K562 (cell line): Measurements from ENCODE around the gene PPP1R14C. TPM values are rescaled to one million over a fixed set of nuclear protein-coding genes. Genes with fewer than 3 reads are reported as not detected.

Experiments used
- AFF1 ChIP-seq, 2 experiments: fragments of 450-650 bp; IDR thresholded peaks; 2 replicates each; pipeline ENCODE4 v1.6.1; 2018; ENCODE audit warnings: mild to moderate bottlenecking in 2 of 2, low read depth in 1 of 2; ENCODE audit not compliant: partially characterized antibody in 2 of 2
- ATF3 ChIP-seq, 2 experiments: fragments of 450-650 bp in 1 of 2; sonication (generic) in 1 of 2; formaldehyde crosslinking in 1 of 2; IDR thresholded peaks in 1 of 2; conservative IDR thresholded peaks in 1 of 2; 2 replicates each; pipeline versions ENCODE4 v1.6.1 to v1.8.1; 2016 to 2023; ENCODE audit warnings: mild to moderate bottlenecking in 2 of 2, moderate library complexity in 2 of 2, inconsistent platforms in 1 of 2, missing genetic modification reagents in 1 of 2
- ATF7 ChIP-seq: fragments of 450-650 bp; IDR thresholded peaks from 2 replicates; pipeline ENCODE4 v1.7.1; 2014; ENCODE audit warnings: mild to moderate bottlenecking, moderate library complexity
- DEAF1 ChIP-seq: fragments of 450-650 bp; formaldehyde crosslinking; IDR thresholded peaks from 2 replicates; pipeline ENCODE4 v1.4.0; 2020; ENCODE audit warnings: mild to moderate bottlenecking, moderate library complexity
- MEF2D ChIP-seq: conservative IDR thresholded peaks from 2 replicates; pipeline ENCODE4 v1.6.1; 2016; ENCODE audit warnings: low read depth, missing genetic modification characterization, missing compliant biosample characterization
- NR1H2 ChIP-seq: sonication (generic); formaldehyde crosslinking; IDR thresholded peaks from 2 replicates; pipeline ENCODE4 v1.4.0; 2020; ENCODE audit warnings: mild to moderate bottlenecking, missing genetic modification reagents
- NR4A1 ChIP-seq, 2 experiments: fragments of 250-450 bp in 1 of 2; fragments of 450-650 bp in 1 of 2; sonication (Bioruptor Pico) in 1 of 2; IDR thresholded peaks; 2 replicates each; pipeline versions ENCODE4 v1.4.0 to v1.6.1; 2016 to 2020; ENCODE audit warnings: mild to moderate bottlenecking in 2 of 2, missing compliant biosample characterization in 1 of 2, missing genetic modification characterization in 1 of 2, moderate library complexity in 1 of 2
- PHF21A ChIP-seq: fragments of 450-650 bp; IDR thresholded peaks from 2 replicates; pipeline ENCODE4 v1.6.1; 2017; ENCODE audit warnings: low read depth, borderline replicate concordance
- POLR2H ChIP-seq: IDR thresholded peaks from 2 replicates; pipeline ENCODE4 v1.6.1; 2016; ENCODE audit warnings: missing genetic modification characterization, low read depth, mild to moderate bottlenecking, control low read depth, missing compliant biosample characterization, moderate library complexity
- SMAD4 ChIP-seq: fragments of 250-450 bp; sonication (Bioruptor Pico); conservative IDR thresholded peaks from 2 replicates; pipeline ENCODE4 v1.8.0; 2021; ENCODE audit warnings: inconsistent platforms, mild to moderate bottlenecking, moderate library complexity
- ZBTB26 ChIP-seq: fragments of 450-650 bp; formaldehyde crosslinking; IDR thresholded peaks from 2 replicates; pipeline ENCODE4 v1.4.0; 2022; ENCODE audit warnings: missing genetic modification characterization
- ZNF263 ChIP-seq: sonication (generic); formaldehyde crosslinking; IDR thresholded peaks from 2 replicates; pipeline ENCODE4 v1.8.0; 2022; ENCODE audit warnings: mild to moderate bottlenecking, missing genetic modification reagents, borderline replicate concordance
- ZNF639 ChIP-seq, 2 experiments: fragments of 200-800 bp in 1 of 2; sonication (Bioruptor generic) in 1 of 2; sonication (generic) in 1 of 2; formaldehyde crosslinking in 1 of 2; IDR thresholded peaks in 1 of 2; conservative IDR thresholded peaks in 1 of 2; 2 replicates each; pipeline versions ENCODE4 v1.5.0 to v1.6.1; 2016 to 2020; ENCODE audit warnings: missing compliant biosample characterization in 1 of 2, missing genetic modification characterization in 1 of 2, missing genetic modification reagents in 1 of 2
- ZNF830 ChIP-seq: fragments of 250-450 bp; sonication (Bioruptor Pico); IDR thresholded peaks from 2 replicates; pipeline ENCODE4 v1.5.0; 2021; ENCODE audit warnings: mild to moderate bottlenecking
- polyA plus RNA-seq, 8 experiments: library from polyadenylated mRNA; depleted of rRNA in 4 of 8; stranded (reverse) in 5 of 8; unstranded in 3 of 8; fragments of >200 nt; fragmentation: Nextera tagmentation in 2 of 8; fragmentation: Illumina TruSeq in 1 of 8; extraction: Ambion mirVana in 2 of 8; extraction: Trizol in 1 of 8; gene quantifications; 2 replicates each; pipeline versions ENCODE4 v1.2.1 to v1.2.3, GENCODE V29; 2011 to 2014; ENCODE audit warnings: inconsistent platforms in 1 of 8, missing spikeins in 1 of 8
- total RNA-seq, 7 experiments: library from RNA; depleted of rRNA in 6 of 7; stranded (reverse); fragments of >200 nt in 6 of 7; fragmentation: Illumina TruSeq in 2 of 7; extraction: Trizol in 2 of 7; gene quantifications; 2 replicates each; pipeline versions ENCODE4 v1.2.1 to v1.2.3, GENCODE V29; 2011 to 2021; ENCODE audit warnings: low replicate concordance in 1 of 7

PPP1R14C gene
- total and polyA plus RNA-seq, 9 of the 15 experiments (the other 6 are each of a cell fraction or from before 2014, with no cell fraction given), result 4.5 to 16.6 (median 11.9) TPM

- TF ChIP-seq ZBTB26 (no peak), POLR2H (tag) (no peak), ZNF263 (CRISPR knock-in tag) (0 out of 2 replicates have a peak, but pooled peaks have one; percentile 36), AFF1 (IDR thresholded peaks at IDR 0.05; ENCODE audit: low read depth in 1 of 2, partially characterized antibody in 2 of 2) (peak; percentile 6 to 18), PHF21A (no peak), ZNF830 (CRISPR knock-in tag) (no peak), MEF2D (tag) (peak; percentile 49; the same call in 1 of the 2 replicates), DEAF1 (0 out of 2 replicates have a peak, but pooled peaks have one; percentile 3), ZNF639 (CRISPR knock-in tag; conservative IDR thresholded peaks at IDR 0.05 in 1 of 2, IDR thresholded peaks at IDR 0.05 in 1 of 2) (no peak), ATF3 (IDR thresholded peaks at IDR 0.05) (peak; percentile 81), ATF3 (CRISPR knock-in tag; conservative IDR thresholded peaks at IDR 0.05) (0 out of 2 replicates have a peak, but pooled peaks have one; percentile 26), NR1H2 (no peak), NR4A1 (CRISPR knock-in tag; IDR thresholded peaks at IDR 0.05) (no peak), NR4A1 (tag; IDR thresholded peaks at IDR 0.05) (peak; percentile 18; the same call in 1 of the 2 replicates), ATF7 (peak; percentile 58), SMAD4 (CRISPR knock-in tag) (no peak; the same call in 1 of the 2 replicates)
Measured at GRCh38 chr6:150276937-150277742, 134.3 kb downstream of the PPP1R14C start (continued).
